Measurements from ENCODE around the gene DPY19L2. TPM values are rescaled to one million over a fixed set of nuclear protein-coding genes. Genes with fewer than 3 reads are reported as not detected.
"Not testable (repeated sequence)": the region's sequence is repeated elsewhere in the genome, so short reads cannot be mapped to it uniquely, and the experiment has no call there.

The DPY19L2 gene
- total RNA-seq, 1 experiment from 2014 or later: 3.3 TPM

DNA sequence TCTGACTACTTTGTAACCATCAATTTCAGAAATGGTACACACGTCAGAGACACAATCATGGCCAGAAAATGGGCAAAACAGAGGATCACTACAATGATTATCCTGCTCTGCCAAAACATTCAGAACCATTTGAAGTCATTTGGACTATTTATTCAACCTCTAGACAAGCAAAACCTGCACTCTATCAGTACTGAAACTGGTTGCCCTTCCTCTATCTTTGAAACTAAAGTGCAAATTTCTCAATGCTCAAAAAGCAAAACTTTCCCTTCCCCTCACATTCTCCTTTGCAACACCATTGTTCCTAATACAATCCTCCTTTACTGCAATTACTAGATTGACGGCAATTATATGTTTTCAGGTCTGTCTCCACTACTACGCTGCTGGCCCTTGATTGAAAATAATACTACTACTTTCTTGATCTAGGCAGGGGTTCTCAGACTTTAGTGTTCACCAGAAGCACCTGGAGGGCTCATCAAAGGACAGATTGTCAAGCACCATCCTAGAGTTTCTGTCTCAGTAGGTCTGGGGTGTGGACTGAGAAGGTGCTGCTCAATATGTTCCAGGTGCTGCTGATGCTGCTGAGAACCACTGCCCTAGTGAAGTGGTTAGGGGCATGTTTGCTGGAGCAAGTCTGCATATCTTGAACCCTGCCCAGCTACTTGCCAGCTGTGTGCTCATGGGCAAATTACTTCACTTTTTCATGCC lies 31.5 kb upstream of the DPY19L2 start:
- H3K27me3 Mint-ChIP-seq (ENCODE audit: low read depth); H3K4me3 Mint-ChIP-seq; CTCF ChIA-PET; H3K27ac Mint-ChIP-seq; ATAC-seq; H3K4me1 Mint-ChIP-seq; POLR2A ChIA-PET; H3K9me3 Mint-ChIP-seq; H3K36me3 Mint-ChIP-seq; DNase-seq (ENCODE audit: low spot score): not testable (repeated sequence)

DNA sequence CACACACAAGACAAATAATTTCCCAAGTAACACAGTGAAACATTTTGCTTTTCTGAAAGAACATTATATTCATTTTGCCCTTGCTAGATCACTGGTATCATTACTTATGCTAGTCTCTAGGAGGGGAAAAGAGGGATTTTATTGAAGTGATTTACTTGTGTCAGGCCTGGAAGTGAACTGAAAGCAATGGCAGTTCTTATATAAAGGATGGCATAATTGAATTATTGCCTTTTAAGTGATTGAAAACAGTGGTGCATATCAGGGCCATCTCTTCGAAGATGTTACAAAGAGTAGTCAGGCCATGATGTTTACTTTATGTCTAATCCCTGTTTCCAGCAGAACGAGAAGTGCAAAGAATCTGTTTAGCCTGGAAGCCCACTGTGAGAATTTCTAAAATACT lies 30.7 kb upstream of the DPY19L2 start:
- H3K4me3 Mint-ChIP-seq; ATAC-seq; H3K27ac Mint-ChIP-seq; H3K36me3 Mint-ChIP-seq; DNase-seq (ENCODE audit: low spot score); H3K9me3 Mint-ChIP-seq; H3K4me1 Mint-ChIP-seq; H3K27me3 Mint-ChIP-seq (ENCODE audit: low read depth); CTCF ChIA-PET; POLR2A ChIA-PET: not testable (repeated sequence)

DNA sequence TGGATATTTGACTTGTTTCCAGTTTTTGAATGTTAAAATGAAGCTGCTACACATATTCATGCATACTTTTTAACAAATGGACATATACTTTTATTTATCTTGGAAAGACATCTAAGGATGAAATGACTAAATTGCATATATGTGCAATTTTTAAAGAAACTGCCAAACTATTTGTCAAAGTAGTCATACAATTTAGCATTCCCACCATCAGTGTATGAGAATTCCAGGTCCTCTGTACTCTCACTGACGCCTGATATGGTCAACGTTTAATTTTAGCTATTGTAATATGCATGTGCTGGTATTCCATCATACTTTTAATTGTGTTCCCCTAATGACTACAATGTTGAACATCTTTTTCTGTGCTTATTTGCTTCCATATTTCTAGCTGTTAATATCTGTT lies 22.5 kb upstream of the DPY19L2 start:
- H3K27me3 Mint-ChIP-seq (ENCODE audit: low read depth); H3K9me3 Mint-ChIP-seq; H3K27ac Mint-ChIP-seq; H3K4me1 Mint-ChIP-seq; POLR2A ChIA-PET; H3K4me3 Mint-ChIP-seq; ATAC-seq; CTCF ChIA-PET; DNase-seq (ENCODE audit: low spot score); H3K36me3 Mint-ChIP-seq: not testable (repeated sequence)

DNA sequence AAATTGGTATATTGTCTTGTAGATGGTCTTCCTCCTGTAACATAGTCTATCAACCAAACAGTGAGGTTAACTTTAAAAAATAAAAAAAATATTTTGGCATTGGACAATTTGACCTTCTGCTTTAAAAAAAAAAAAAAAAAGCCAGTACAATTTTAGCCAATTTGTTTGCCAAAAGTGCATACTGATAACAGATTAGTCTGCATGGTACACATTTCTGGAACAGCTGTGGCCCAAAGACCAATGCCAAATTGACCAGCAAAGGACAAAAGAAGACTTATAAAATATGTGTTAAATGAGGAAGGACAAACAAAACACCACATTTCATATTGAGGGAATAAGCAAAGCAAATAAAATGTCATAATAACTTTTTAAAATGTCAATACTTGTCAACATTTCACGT lies 20.8 kb upstream of the DPY19L2 start:
- H3K4me1 Mint-ChIP-seq; POLR2A ChIA-PET; ATAC-seq; H3K9me3 Mint-ChIP-seq; H3K27ac Mint-ChIP-seq; H3K36me3 Mint-ChIP-seq; DNase-seq (ENCODE audit: low spot score); H3K4me3 Mint-ChIP-seq; H3K27me3 Mint-ChIP-seq (ENCODE audit: low read depth); CTCF ChIA-PET: not testable (repeated sequence)

DNA sequence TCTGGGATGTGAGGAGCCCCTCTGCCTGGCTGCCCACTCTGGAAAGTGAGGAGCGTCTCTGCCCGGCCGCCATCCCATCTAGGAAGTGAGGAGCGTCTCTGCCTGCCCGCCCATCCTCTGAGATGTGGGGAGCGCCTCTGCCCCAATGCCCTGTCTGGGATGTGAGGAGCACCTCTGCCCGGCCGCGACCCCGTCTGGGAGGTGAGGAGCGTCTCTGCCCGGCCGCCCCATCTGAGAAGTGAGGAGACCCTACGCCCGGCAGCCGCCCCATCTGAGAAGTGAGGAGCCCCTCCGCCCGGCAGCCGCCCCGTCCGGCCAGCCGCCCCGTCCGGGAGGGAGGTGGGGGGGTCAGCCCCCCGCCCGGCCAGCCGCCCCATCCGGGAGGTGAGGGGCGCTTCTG lies 18.3 kb upstream of the DPY19L2 start:
- DNase-seq (ENCODE audit: low spot score); H3K4me3 Mint-ChIP-seq; POLR2A ChIA-PET; CTCF ChIA-PET; H3K9me3 Mint-ChIP-seq; H3K27ac Mint-ChIP-seq; H3K27me3 Mint-ChIP-seq (ENCODE audit: low read depth); ATAC-seq; H3K36me3 Mint-ChIP-seq; H3K4me1 Mint-ChIP-seq: not testable (repeated sequence)

DNA sequence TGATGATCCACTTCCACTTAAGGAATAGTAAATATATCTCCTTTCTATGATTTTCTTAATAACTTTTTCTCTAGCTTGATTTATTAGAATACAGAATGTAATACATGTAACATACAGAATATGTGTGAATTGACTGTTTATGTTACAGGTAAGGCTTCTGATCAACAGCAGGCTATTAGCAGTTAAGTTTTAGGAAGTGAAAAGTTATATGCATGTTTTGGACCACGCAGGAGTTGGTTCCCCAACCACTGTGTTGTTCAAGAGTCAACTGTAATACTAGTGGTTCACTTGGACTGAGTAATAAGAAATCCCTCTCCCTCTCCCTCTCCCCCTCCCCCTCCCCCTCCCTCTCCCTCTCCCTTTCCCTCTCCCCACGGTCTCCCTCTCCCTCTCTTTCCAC lies 17.5 kb upstream of the DPY19L2 start:
- CTCF ChIA-PET: not testable (repeated sequence)

DNA sequence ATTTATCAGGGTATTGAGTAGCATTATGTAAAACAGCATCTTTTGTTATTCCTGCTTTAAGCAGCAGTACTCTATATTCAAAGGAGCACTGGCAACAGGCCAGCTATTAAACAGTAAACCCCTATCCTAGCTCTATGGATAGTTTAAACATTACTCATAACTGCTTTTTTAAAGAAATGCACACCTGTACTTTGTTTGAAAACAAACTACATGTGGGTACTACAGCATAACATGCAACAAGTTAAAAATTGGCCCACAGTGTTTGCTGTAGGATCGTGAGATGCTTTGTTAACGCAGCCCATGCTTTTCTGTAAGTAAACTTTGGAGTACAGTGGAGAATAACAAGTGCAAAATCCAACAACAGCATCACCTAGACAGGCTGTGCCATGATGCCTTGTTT lies 14.3 kb upstream of the DPY19L2 start:
- CTCF ChIA-PET; H3K36me3 Mint-ChIP-seq; H3K4me3 Mint-ChIP-seq; H3K4me1 Mint-ChIP-seq; H3K27me3 Mint-ChIP-seq (ENCODE audit: low read depth); DNase-seq (ENCODE audit: low spot score); POLR2A ChIA-PET; H3K9me3 Mint-ChIP-seq; H3K27ac Mint-ChIP-seq: not testable (repeated sequence)
- ATAC-seq: peak; percentile 30; the same call in 1 of the 2 replicates

More for the DNA sequence above, 17.5 kb upstream of the DPY19L2 start:
- H3K36me3 Mint-ChIP-seq; H3K9me3 Mint-ChIP-seq; POLR2A ChIA-PET; H3K27ac Mint-ChIP-seq; H3K27me3 Mint-ChIP-seq (ENCODE audit: low read depth); H3K4me3 Mint-ChIP-seq; ATAC-seq; H3K4me1 Mint-ChIP-seq; DNase-seq (ENCODE audit: low spot score): not testable (repeated sequence)

DNA sequence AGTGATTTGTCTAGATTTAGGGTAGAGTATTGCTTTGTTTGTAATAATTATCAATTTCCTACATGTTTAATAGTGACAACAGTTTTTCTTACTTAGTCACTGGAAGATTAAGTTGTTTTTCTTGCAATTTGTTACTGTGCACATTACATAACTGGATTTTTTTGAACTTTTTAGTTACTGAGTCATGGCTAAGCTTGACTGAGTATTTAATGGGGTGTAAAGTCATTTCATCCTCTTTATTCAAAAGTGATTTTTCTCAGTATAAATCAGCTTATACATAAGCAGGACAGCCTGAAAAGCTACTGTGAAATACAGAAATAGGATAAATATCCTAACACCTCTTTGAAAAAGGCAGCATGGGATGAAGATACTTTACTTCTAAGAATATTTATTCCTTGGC lies 12.5 kb upstream of the DPY19L2 start:
- H3K27me3 Mint-ChIP-seq (ENCODE audit: low read depth); H3K4me3 Mint-ChIP-seq; H3K27ac Mint-ChIP-seq; H3K9me3 Mint-ChIP-seq; DNase-seq (ENCODE audit: low spot score); ATAC-seq; POLR2A ChIA-PET; H3K4me1 Mint-ChIP-seq; H3K36me3 Mint-ChIP-seq; CTCF ChIA-PET: not testable (repeated sequence)

DNA sequence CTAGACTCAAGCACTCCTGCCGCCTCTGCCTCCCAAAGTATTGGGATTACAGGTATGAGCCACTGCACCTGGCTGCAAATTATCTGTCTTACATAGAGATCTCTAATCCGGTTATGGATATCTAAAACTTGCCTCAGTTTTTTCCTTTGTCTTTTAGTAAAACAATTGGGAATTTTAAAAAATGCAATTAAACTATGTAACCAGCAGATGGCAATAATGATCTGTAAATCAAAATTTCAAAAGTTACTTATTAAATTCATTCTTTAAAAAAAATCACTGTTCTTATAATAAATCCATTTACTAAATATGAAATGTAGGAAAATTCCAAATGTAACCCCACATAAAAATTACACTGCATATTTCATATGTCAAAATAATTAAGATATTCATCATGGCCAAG lies 4.3 kb upstream of the DPY19L2 start:
- H3K27ac Mint-ChIP-seq; H3K4me3 Mint-ChIP-seq; H3K9me3 Mint-ChIP-seq; CTCF ChIA-PET; DNase-seq (ENCODE audit: low spot score); POLR2A ChIA-PET; ATAC-seq; H3K36me3 Mint-ChIP-seq: not testable (repeated sequence)
- Mint-ChIP-seq H3K27me3 (ENCODE audit: low read depth) (peaks cover 21% of the 10 kb centered on the region), H3K4me1 (peaks cover 12% of the 10 kb centered on the region)

DNA sequence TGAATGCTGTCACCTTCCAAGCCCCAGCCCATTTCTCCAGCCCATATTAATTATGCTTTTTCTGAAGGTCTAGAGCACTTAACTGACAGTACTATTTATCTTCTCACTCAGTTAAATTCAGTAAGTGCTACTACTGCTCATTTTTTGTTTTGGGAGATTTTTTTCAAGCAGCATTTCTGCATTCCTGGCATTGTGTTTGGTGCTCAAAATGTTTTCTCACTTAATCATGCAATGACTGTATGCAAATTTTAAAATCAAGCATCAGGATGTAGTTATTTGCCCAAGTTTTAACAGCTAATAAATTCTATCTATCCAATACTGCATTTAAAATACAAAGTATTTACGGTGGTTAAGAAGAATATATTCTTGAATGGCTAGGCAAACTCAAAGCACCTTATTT lies 1.6 kb upstream of the DPY19L2 start:
- ATAC-seq; CTCF ChIA-PET; H3K27ac Mint-ChIP-seq; DNase-seq (ENCODE audit: low spot score); H3K36me3 Mint-ChIP-seq; H3K9me3 Mint-ChIP-seq; POLR2A ChIA-PET: not testable (repeated sequence)
- Mint-ChIP-seq H3K27me3 (ENCODE audit: low read depth) (peaks cover 33% of the 10 kb centered on the region), H3K4me3 (peak overlapping the region; percentile 74), H3K4me1 (peaks cover 17% of the 10 kb centered on the region)

DNA sequence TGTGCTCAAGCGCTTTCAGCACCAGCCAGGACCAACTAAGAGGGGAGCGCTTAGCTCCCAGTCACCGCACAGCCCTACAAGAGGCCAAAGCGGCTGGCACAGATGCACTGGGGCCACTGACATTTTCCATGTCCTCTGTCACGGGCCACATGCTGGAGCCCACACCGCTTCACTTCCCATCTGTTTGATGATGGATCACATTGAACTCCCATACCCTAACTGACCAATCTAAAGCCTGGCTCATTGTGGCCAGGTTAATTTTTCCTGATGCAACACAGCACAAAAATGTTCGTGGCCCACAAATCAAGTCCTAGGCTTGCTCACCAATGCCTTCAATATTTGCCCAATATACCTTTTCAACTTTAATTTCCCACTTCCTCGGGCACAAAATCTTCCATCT lies 1.1 kb upstream of the DPY19L2 start:
- peak; percentile 4; the same call in 1 of the 2 replicates for ATAC-seq
- CTCF ChIA-PET; H3K36me3 Mint-ChIP-seq; H3K9me3 Mint-ChIP-seq; POLR2A ChIA-PET; DNase-seq (ENCODE audit: low spot score); H3K27ac Mint-ChIP-seq: not testable (repeated sequence)
- peaks cover 17% of the 10 kb centered on the region for H3K4me1 Mint-ChIP-seq
- H3K27me3 Mint-ChIP-seq (ENCODE audit: low read depth): peaks cover 33% of the 10 kb centered on the region
- peak overlapping the region; percentile 74 for H3K4me3 Mint-ChIP-seq

All from WTC11 (cell line).